GM23248 (cell line): ENCODE data around the gene POU2AF1.

ENCODE experiments used
- EZH2 ChIP-seq: fragments of 200-600 bp; sonication (generic); IDR thresholded peaks from 2 replicates; pipeline ENCODE4 v1.6.1; 2018; ENCODE audit warnings: antibody characterized with exemption, mild to moderate bottlenecking; ENCODE audit not compliant: insufficient read depth, poor library complexity, severe bottlenecking
- EZH2phosphoT487 ChIP-seq: fragments of 200-600 bp; sonication (generic); IDR thresholded peaks from 2 replicates; pipeline ENCODE4 v1.6.1; 2018; ENCODE audit warnings: antibody characterized with exemption, moderate library complexity, mild to moderate bottlenecking, low read depth; ENCODE audit not compliant: insufficient read depth

- TF ChIP-seq EZH2 (no peak), EZH2phosphoT487 (no peak)
Measured at GRCh38 chr11:111363985-111364384, 15.1 kb downstream of the POU2AF1 start.
